SH-SY5Y (cell line): Measurements from ENCODE around the gene ELAPOR2.

Source experiments
- GATA2 ChIP-seq: IDR thresholded peaks from 2 replicates; pipeline ENCODE4 v1.6.1; 2011; ENCODE audit warnings: mild to moderate bottlenecking, low read depth, low read length
- GATA3 ChIP-seq: IDR thresholded peaks from 2 replicates; pipeline ENCODE4 v1.6.1; 2011; ENCODE audit warnings: low read depth, mild to moderate bottlenecking, low read length, moderate library complexity

GRCh38 chr7:87057210-87057609 lies 2.2 kb downstream of the ELAPOR2 start:
- no peak for TF ChIP-seq GATA2
- no peak for TF ChIP-seq GATA3
